Memory B cell (primary cell): ENCODE results near the gene TSHZ2.
"Not testable (repeated sequence)": the region's sequence is repeated elsewhere in the genome, so short reads cannot be mapped to it uniquely, and the experiment has no call there.

ENCODE experiments used
- ATAC-seq: fragments of 150-1000 bp; cut with Tn5 transposase; 2 replicates; pipeline ENCODE4 v1.10.0; 2021; ENCODE audit warnings: low read depth, mild to moderate bottlenecking, moderate library complexity
- DNase-seq, 2 donors: peaks; one replicate each; pipeline ENCODE4 v3.0.0; 2022; ENCODE audit warnings: low spot score in 2 of 2
- H3K27ac Mint-ChIP-seq: one replicate; pipeline ENCODE4 v1.8.0; 2022; ENCODE audit warnings: mild to moderate bottlenecking, moderate library complexity, mixed read lengths
- H3K27me3 Mint-ChIP-seq: one replicate; pipeline ENCODE4 v1.8.0; 2022; ENCODE audit warnings: mixed read lengths
- H3K36me3 Mint-ChIP-seq: one replicate; pipeline ENCODE4 v1.8.0; 2022; ENCODE audit warnings: mild to moderate bottlenecking, mixed read lengths
- H3K4me1 Mint-ChIP-seq: one replicate; pipeline ENCODE4 v1.8.0; 2022; ENCODE audit warnings: mixed read lengths
- H3K4me3 Mint-ChIP-seq: one replicate; pipeline ENCODE4 v1.8.0; 2022; ENCODE audit warnings: mild to moderate bottlenecking, moderate library complexity, mixed read lengths
- H3K9me3 Mint-ChIP-seq: one replicate; pipeline ENCODE4 v1.8.0; 2022; ENCODE audit warnings: mixed read lengths

Gene TSHZ2

DNA sequence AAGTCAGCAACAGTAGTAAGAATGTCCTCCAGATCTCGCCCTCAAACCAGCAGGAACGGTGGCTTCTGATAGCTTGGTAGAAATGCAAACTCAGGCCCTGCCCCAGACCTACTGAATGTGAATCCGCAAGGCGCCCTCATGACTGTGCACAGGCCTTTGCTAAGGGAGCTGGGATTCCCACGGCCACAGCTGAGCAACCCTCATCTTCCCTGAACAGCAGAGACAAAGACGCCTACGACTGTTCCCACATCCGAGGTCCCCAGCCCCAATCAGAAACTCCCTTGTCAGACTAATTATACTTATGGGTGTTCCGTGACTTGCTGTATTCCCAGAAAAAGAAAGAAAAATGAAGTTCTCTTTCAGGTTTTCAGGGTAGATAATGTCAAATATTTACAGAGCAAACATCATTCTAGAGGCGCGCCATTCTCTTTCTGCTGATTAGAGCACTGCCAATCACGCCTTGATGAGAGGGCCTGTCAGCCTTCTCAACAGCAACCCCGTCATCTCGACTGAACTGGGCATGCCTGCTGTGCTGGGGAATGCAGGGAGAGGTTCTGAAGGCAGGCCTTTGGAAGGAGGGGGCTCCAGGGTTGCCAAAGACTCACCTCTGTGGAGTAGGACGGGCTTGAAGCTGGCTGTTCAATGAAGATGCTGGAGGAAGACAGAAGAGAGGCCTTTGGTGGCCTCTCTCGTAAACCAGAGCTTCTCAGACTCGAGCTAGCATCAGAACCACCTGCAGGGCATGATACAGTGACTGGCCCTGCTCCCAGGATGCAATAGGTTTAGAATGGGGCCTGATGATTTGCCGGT is 541.5 kb downstream of the TSHZ2 start:
- ATAC-seq, result no peak
- H3K4me3 Mint-ChIP-seq, result no peak overlapping the region
- no peaks in the 10 kb centered on the region for H3K36me3 Mint-ChIP-seq
- H3K27me3 Mint-ChIP-seq, result no peaks in the 10 kb centered on the region
- no peak for DNase-seq
- H3K4me1 Mint-ChIP-seq, result no peaks in the 10 kb centered on the region
- H3K27ac Mint-ChIP-seq, result no peak overlapping the region
- no peaks in the 10 kb centered on the region for H3K9me3 Mint-ChIP-seq

DNA sequence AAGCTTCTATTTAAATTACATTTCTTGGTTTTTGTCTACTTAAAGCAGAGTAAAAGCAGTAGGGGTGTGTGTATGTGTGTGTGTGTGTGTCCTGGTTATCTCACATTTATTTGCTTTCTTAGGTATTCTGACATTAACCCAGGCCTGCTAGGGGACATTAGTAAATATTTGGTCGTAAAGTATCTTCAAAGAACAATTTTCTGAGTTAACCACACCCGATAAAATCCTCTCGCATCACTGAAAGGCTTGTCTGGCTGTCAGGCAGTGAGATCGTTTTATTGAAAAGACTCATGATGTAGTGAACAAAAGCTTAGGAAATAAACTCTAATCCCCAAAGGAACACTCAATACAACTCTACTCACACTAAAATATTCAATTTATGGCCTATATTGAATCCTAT is 543.6 kb downstream of the TSHZ2 start:
- DNase-seq, result no peak
- no peaks in the 10 kb centered on the region for H3K4me1 Mint-ChIP-seq
- H3K9me3 Mint-ChIP-seq, result no peaks in the 10 kb centered on the region
- no peak overlapping the region for H3K4me3 Mint-ChIP-seq
- no peak overlapping the region for H3K27ac Mint-ChIP-seq
- ATAC-seq, result no peak
- no peaks in the 10 kb centered on the region for H3K27me3 Mint-ChIP-seq
- H3K36me3 Mint-ChIP-seq, result no peaks in the 10 kb centered on the region

- H3K27me3 Mint-ChIP-seq, result no peaks in the 10 kb centered on the region
- no peak overlapping the region for H3K27ac Mint-ChIP-seq
- H3K4me1 Mint-ChIP-seq, result no peaks in the 10 kb centered on the region
- no peak overlapping the region for H3K4me3 Mint-ChIP-seq
- no peaks in the 10 kb centered on the region for H3K36me3 Mint-ChIP-seq
- no peak for DNase-seq
- no peaks in the 10 kb centered on the region for H3K9me3 Mint-ChIP-seq
- ATAC-seq, result no peak
Measured at GRCh38 chr20:53517146-53517545, 545.0 kb downstream of the TSHZ2 start.

GRCh38 chr20:53521421-53521820 is 549.3 kb downstream of the TSHZ2 start:
- H3K4me3 Mint-ChIP-seq, H3K4me1 Mint-ChIP-seq, H3K36me3 Mint-ChIP-seq, H3K9me3 Mint-ChIP-seq, ATAC-seq, DNase-seq, H3K27ac Mint-ChIP-seq, H3K27me3 Mint-ChIP-seq: not testable (repeated sequence)

- no peak overlapping the region for H3K27ac Mint-ChIP-seq
- H3K9me3 Mint-ChIP-seq, result no peaks in the 10 kb centered on the region
- no peak for DNase-seq
- no peaks in the 10 kb centered on the region for H3K27me3 Mint-ChIP-seq
- no peak for ATAC-seq
- no peaks in the 10 kb centered on the region for H3K36me3 Mint-ChIP-seq
- no peak overlapping the region for H3K4me3 Mint-ChIP-seq
- H3K4me1 Mint-ChIP-seq, result no peaks in the 10 kb centered on the region
Measured at GRCh38 chr20:53522026-53522425, 549.9 kb downstream of the TSHZ2 start.

DNA sequence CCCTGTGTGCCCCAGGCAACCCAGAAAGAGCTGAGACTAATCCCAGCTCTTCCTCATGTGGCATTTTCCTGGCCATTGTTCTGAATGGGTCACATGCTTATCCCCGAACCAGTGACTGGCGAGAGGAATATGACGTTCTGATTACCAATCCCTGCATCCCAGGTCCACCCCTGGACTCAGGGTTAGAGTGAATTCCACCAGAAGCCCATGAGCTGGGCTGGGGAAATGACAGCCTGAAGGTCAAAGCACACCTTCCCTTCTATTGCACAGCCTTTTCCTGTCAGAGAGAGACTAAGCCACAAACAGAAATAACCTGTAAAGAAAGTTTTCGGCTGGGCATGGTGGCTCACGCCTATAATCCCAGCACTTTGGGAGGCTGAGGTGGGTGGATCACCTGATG is 550.5 kb downstream of the TSHZ2 start:
- DNase-seq (no peak), ATAC-seq (no peak)
- Mint-ChIP-seq H3K36me3 (no peaks in the 10 kb centered on the region), H3K27me3 (no peaks in the 10 kb centered on the region), H3K9me3 (no peaks in the 10 kb centered on the region), H3K27ac (no peak overlapping the region), H3K4me3 (no peak overlapping the region), H3K4me1 (no peaks in the 10 kb centered on the region)

- H3K36me3 Mint-ChIP-seq, DNase-seq, H3K4me3 Mint-ChIP-seq, H3K4me1 Mint-ChIP-seq, H3K27me3 Mint-ChIP-seq, ATAC-seq, H3K9me3 Mint-ChIP-seq, H3K27ac Mint-ChIP-seq: not testable (repeated sequence)
Measured at GRCh38 chr20:53523615-53524014, 551.5 kb downstream of the TSHZ2 start.

- Mint-ChIP-seq H3K27me3 (no peaks in the 10 kb centered on the region), H3K4me3 (no peak overlapping the region), H3K36me3 (no peaks in the 10 kb centered on the region), H3K4me1 (no peaks in the 10 kb centered on the region), H3K9me3 (no peaks in the 10 kb centered on the region), H3K27ac (no peak overlapping the region)
- ATAC-seq, result no peak
- DNase-seq, result no peak
Measured at GRCh38 chr20:53524589-53525312, 552.6 kb downstream of the TSHZ2 start.

DNA sequence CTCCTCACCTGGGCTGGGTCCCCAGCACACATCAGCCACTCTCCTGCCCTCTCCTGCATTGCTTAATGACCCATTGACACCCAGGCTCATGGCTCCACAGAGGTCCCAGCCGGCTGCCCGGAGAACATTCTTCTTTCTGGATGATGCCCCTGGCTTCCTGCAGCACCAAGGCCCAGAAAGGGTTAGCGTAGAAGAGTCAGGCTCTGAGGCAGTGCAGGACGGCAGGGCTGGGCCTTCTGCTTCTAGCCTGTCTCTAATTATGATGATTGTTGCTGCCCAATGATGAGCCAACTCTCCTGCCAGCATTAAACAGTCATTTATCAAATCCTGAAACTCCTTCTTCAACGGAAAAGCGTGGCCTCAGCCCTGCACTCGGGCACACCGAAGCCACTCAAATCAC is 555.0 kb downstream of the TSHZ2 start:
- Mint-ChIP-seq H3K9me3 (no peaks in the 10 kb centered on the region), H3K27me3 (no peaks in the 10 kb centered on the region), H3K4me1 (no peaks in the 10 kb centered on the region), H3K36me3 (no peaks in the 10 kb centered on the region), H3K27ac (no peak overlapping the region), H3K4me3 (no peak overlapping the region)
- DNase-seq (no peak), ATAC-seq (no peak)

DNA sequence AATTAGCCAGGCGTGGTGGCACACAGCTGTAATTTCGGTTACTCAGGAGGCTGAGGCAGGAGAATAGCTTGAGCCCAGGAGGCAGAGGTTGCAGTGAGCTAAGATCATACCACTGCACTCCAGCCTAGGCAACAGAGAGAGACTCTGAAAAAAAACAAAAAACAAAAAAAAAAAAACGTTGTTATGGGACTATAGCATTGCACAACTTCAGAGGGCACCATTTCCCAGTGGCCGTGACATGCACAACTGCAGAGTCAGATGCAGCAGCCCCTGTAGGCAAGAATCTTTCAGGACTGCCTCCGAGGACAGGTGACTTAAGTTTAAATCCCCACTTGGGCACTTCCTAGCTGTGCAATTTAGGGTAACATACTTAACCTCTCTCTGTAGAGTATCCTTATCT is 557.5 kb downstream of the TSHZ2 start:
- Mint-ChIP-seq H3K27me3 (no peaks in the 10 kb centered on the region), H3K27ac (no peak overlapping the region), H3K9me3 (no peaks in the 10 kb centered on the region), H3K4me3 (no peak overlapping the region), H3K36me3 (no peaks in the 10 kb centered on the region), H3K4me1 (peaks cover 9% of the 10 kb centered on the region)
- ATAC-seq, result no peak
- no peak for DNase-seq

DNA sequence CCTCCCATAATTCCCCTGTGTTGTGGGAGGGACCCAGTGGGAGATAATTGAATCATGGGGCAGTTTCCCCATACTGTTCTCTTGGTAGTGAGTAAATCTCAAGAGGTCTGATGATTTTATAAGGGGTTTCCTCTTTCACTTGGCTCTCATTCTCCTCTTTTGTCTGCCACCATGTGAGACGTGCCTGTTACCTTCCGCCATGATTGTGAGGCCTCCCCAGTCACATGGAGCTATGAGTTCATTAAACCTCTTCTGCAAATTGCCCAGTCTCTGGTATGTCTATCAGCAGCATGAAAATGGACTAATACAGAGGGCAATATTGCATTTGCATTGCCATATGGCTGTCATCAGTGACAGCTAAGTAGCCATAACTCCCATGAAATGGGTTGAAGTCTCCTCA is 558.3 kb downstream of the TSHZ2 start:
- Mint-ChIP-seq H3K4me3 (no peak overlapping the region), H3K9me3 (no peaks in the 10 kb centered on the region), H3K36me3 (no peaks in the 10 kb centered on the region), H3K27ac (peak overlapping the region; percentile 14), H3K4me1 (peaks cover 9% of the 10 kb centered on the region), H3K27me3 (no peaks in the 10 kb centered on the region)
- no peak for DNase-seq
- ATAC-seq, result no peak

GRCh38 chr20:53532654-53533312 is 560.6 kb downstream of the TSHZ2 start:
- H3K27me3 Mint-ChIP-seq, H3K36me3 Mint-ChIP-seq, H3K9me3 Mint-ChIP-seq, H3K27ac Mint-ChIP-seq, H3K4me1 Mint-ChIP-seq: not testable (repeated sequence)
- ATAC-seq (peak; percentile 94), DNase-seq (peak; percentile 9 to 16)
- peak overlapping the region; percentile 78 for H3K4me3 Mint-ChIP-seq

GRCh38 chr20:53533500-53533899 is 561.3 kb downstream of the TSHZ2 start:
- no peak for DNase-seq
- Mint-ChIP-seq H3K4me3 (peak overlapping the region; percentile 31), H3K27ac (no peak overlapping the region), H3K4me1 (peaks cover 9% of the 10 kb centered on the region), H3K27me3 (no peaks in the 10 kb centered on the region), H3K36me3 (no peaks in the 10 kb centered on the region), H3K9me3 (no peaks in the 10 kb centered on the region)
- ATAC-seq, result no peak

GRCh38 chr20:53534037-53534436 is 561.9 kb downstream of the TSHZ2 start:
- Mint-ChIP-seq H3K9me3 (no peaks in the 10 kb centered on the region), H3K4me1 (peaks cover 9% of the 10 kb centered on the region), H3K27ac (no peak overlapping the region), H3K27me3 (no peaks in the 10 kb centered on the region), H3K4me3 (no peak overlapping the region), H3K36me3 (no peaks in the 10 kb centered on the region)
- ATAC-seq (no peak), DNase-seq (no peak)
